ENCODE data around the gene MTURN. TPM values are rescaled to one million over a fixed set of nuclear protein-coding genes. Genes with fewer than 3 reads are reported as not detected.

Gene MTURN
- polyA plus RNA-seq, 1 donor (not counting 4 experiments of a cell fraction or from before 2014, with no cell fraction given), result 10.8 TPM

GRCh38 chr7:30119890-30120577 lies 14.8 kb upstream of the MTURN start:
- no peak for FAIRE-seq
- Histone ChIP-seq H3K4me2 (ENCODE audit: control insufficient read depth, extremely low read depth, insufficient read depth, low read depth, low read length) (no peak overlapping the region), H3K36me3 (ENCODE audit: control insufficient read depth in 2 of 2, extremely low read depth in 1 of 2, insufficient read depth in 2 of 2, low read length in 2 of 2) (no peaks in the 10 kb centered on the region), H3K9ac (ENCODE audit: control insufficient read depth, extremely low read depth, insufficient read depth, low read length) (no peak overlapping the region), H4K20me1 (ENCODE audit: control insufficient read depth, extremely low read depth, insufficient read depth, low read length) (no peaks in the 10 kb centered on the region), H3K27ac (ENCODE audit: control insufficient read depth, insufficient read depth, low read length) (no peak overlapping the region), H3K9me1 (ENCODE audit: control insufficient read depth, extremely low read depth, insufficient read depth, low read length) (no peaks in the 10 kb centered on the region), H2AFZ (ENCODE audit: control insufficient read depth, low read length) (no peak overlapping the region), H3K9me3 (ENCODE audit: control insufficient read depth, low read depth, low read length) (peaks cover 5% of the 10 kb centered on the region), H3K4me3 (ENCODE audit: control insufficient read depth in 2 of 3, extremely low read depth in 1 of 3, insufficient read depth in 2 of 3, low read depth in 1 of 3, low read length in 3 of 3) (no peak overlapping the region), H3K4me1 (ENCODE audit: control insufficient read depth, extremely low read depth, insufficient read depth, low read length) (peaks cover 7% of the 10 kb centered on the region), H3K79me2 (ENCODE audit: control insufficient read depth, insufficient read depth, low read length) (no peaks in the 10 kb centered on the region), H3K27me3 (ENCODE audit: control insufficient read depth, extremely low read depth, insufficient read depth, low read length) (no peaks in the 10 kb centered on the region)
- no peak for DNase-seq (ENCODE audit: low read depth, low spot score)
- dilution Hi-C loops (cut with MboI; ENCODE audit: extremely low pct_ligation_motif_present, low sequenced_read_pairs), result no loop called here
- TF ChIP-seq EZH2 (IDR thresholded peaks at IDR 0.05; ENCODE audit: low read length) (no peak), CTCF (optimal IDR thresholded peaks at IDR 0.05 in 1 of 3, IDR thresholded peaks at IDR 0.05 in 1 of 3, conservative IDR thresholded peaks at IDR 0.05 in 1 of 3; ENCODE audit: extremely low read depth in 1 of 3, insufficient read depth in 2 of 3, low read length in 3 of 3) (no peak)

- H4K20me1 ChIP-seq (ENCODE audit: control insufficient read depth, extremely low read depth, insufficient read depth, low read length), result no peaks in the 10 kb centered on the region
- peak overlapping the region; percentile 80 for H2AFZ ChIP-seq (ENCODE audit: control insufficient read depth, low read length)
- H3K4me1 ChIP-seq (ENCODE audit: control insufficient read depth, extremely low read depth, insufficient read depth, low read length), result peaks cover 9% of the 10 kb centered on the region
- FAIRE-seq (no peak), DNase-seq (ENCODE audit: low read depth, low spot score) (no peak)
- no peaks in the 10 kb centered on the region for H3K36me3 ChIP-seq (ENCODE audit: control insufficient read depth in 2 of 2, extremely low read depth in 1 of 2, insufficient read depth in 2 of 2, low read length in 2 of 2)
- peak overlapping the region; percentile 79 for H3K4me2 ChIP-seq (ENCODE audit: control insufficient read depth, extremely low read depth, insufficient read depth, low read depth, low read length)
- no peaks in the 10 kb centered on the region for H3K9me1 ChIP-seq (ENCODE audit: control insufficient read depth, extremely low read depth, insufficient read depth, low read length)
- dilution Hi-C loops (cut with MboI; ENCODE audit: extremely low pct_ligation_motif_present, low sequenced_read_pairs), result no loop called here
- peak overlapping the region; percentile 88 for H3K9ac ChIP-seq (ENCODE audit: control insufficient read depth, extremely low read depth, insufficient read depth, low read length)
- peak overlapping the region; percentile 36 to 69 (median 40) for H3K4me3 ChIP-seq (ENCODE audit: control insufficient read depth in 2 of 3, extremely low read depth in 1 of 3, insufficient read depth in 2 of 3, low read depth in 1 of 3, low read length in 3 of 3)
- no peaks in the 10 kb centered on the region for H3K9me3 ChIP-seq (ENCODE audit: control insufficient read depth, low read depth, low read length)
- no peak overlapping the region for H3K27ac ChIP-seq (ENCODE audit: control insufficient read depth, insufficient read depth, low read length)
- H3K27me3 ChIP-seq (ENCODE audit: control insufficient read depth, extremely low read depth, insufficient read depth, low read length), result no peaks in the 10 kb centered on the region
- peaks cover 2% of the 10 kb centered on the region for H3K79me2 ChIP-seq (ENCODE audit: control insufficient read depth, insufficient read depth, low read length)
- no peak for TF ChIP-seq CTCF (optimal IDR thresholded peaks at IDR 0.05 in 1 of 3, IDR thresholded peaks at IDR 0.05 in 1 of 3, conservative IDR thresholded peaks at IDR 0.05 in 1 of 3; ENCODE audit: extremely low read depth in 1 of 3, insufficient read depth in 2 of 3, low read length in 3 of 3)
- no peak for TF ChIP-seq EZH2 (IDR thresholded peaks at IDR 0.05; ENCODE audit: low read length)
Measured at GRCh38 chr7:30133736-30134610, 813 bp upstream of the MTURN start.
